Measurements from ENCODE around the gene TBC1D14.

DNA sequence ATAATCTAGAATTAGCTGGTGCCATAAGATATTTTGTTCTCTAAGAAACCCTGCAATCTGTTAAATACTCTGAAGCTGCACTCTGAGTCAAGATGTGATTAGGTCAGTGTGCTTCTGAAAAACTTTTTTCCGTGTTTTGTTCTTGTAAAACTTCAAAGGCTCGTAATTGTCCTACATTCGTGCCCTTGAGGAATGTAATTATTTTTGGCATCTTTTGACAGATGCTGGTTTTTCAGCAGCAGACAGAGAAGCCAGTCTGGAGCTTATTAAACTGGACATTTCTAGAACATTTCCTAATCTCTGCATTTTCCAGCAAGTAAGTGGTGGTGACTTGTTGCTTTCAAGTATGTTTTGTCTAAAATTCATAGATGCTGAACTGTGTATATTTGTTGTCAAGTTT lies 96.8 kb downstream of the TBC1D14 start:
- TF ChIP-seq, protein P1, sequence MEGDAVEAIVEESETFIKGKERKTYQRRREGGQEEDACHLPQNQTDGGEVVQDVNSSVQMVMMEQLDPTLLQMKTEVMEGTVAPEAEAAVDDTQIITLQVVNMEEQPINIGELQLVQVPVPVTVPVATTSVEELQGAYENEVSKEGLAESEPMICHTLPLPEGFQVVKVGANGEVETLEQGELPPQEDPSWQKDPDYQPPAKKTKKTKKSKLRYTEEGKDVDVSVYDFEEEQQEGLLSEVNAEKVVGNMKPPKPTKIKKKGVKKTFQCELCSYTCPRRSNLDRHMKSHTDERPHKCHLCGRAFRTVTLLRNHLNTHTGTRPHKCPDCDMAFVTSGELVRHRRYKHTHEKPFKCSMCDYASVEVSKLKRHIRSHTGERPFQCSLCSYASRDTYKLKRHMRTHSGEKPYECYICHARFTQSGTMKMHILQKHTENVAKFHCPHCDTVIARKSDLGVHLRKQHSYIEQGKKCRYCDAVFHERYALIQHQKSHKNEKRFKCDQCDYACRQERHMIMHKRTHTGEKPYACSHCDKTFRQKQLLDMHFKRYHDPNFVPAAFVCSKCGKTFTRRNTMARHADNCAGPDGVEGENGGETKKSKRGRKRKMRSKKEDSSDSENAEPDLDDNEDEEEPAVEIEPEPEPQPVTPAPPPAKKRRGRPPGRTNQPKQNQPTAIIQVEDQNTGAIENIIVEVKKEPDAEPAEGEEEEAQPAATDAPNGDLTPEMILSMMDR (IDR thresholded peaks at IDR 0.05): no peak
- no peak for TF ChIP-seq POLR2A (IDR thresholded peaks at IDR 0.05)

Measured in right lobe of liver (tissue), 4 donors.